Lower lobe of right lung (tissue), 2 donors: ENCODE results near the gene KCNIP3. TPM values are rescaled to one million over a fixed set of nuclear protein-coding genes. Genes with fewer than 3 reads are reported as not detected.
"Not testable (repeated sequence)": the region's sequence is repeated elsewhere in the genome, so short reads cannot be mapped to it uniquely, and the experiment has no call there.

ENCODE experiments used
- ATAC-seq, 2 donors: fragments of 200-7000 bp; cut with Tn5 transposase; one replicate each; pipeline ENCODE4 v1.9.1; 2020 to 2022; ENCODE audit warnings: mild to moderate bottlenecking in 2 of 2, moderate library complexity in 2 of 2
- DNase-seq: peaks from one replicate; pipeline ENCODE4 v3.0.0-alpha.2; 2020
- H3K27ac ChIP-seq: fragments of 200-600 bp; one replicate; pipeline ENCODE4 v1.8.0; 2022
- H3K27me3 ChIP-seq: fragments of 200-600 bp; one replicate; pipeline ENCODE4 v1.8.0; 2022; ENCODE audit warnings: low read depth
- H3K36me3 ChIP-seq: fragments of 200-600 bp; one replicate; pipeline ENCODE4 v1.8.0; 2022; ENCODE audit warnings: mild to moderate bottlenecking
- H3K4me1 ChIP-seq: fragments of 200-600 bp; one replicate; pipeline ENCODE4 v1.8.0; 2022
- H3K4me3 ChIP-seq: fragments of 200-600 bp; one replicate; pipeline ENCODE4 v1.8.0; 2022; ENCODE audit warnings: mild to moderate bottlenecking
- H3K9me3 ChIP-seq: fragments of 200-600 bp; one replicate; pipeline ENCODE4 v1.8.0; 2022
- intact Hi-C: fragments of 100-400 bp; cut with DNase I; formaldehyde crosslinking; loops from one replicate; pipeline ENCODE4 v1.11.0; 2022
- total RNA-seq: library from RNA; stranded (reverse); fragmentation: NEBNext Ultra II Directional; extraction: Animal tissue kit (Norgen Biotek cat#: 25700); gene quantifications from one replicate; pipeline ENCODE4 v1.2.1, GENCODE V29; 2021
- TF ChIP-seq, protein P1 (sequence below): fragments of 200-600 bp; IDR thresholded peaks from one replicate; pipeline ENCODE4 v1.8.0; 2022; ENCODE audit warnings: antibody characterized with exemption, mild to moderate bottlenecking
- donor health status: DM: no; HTN: yes; CAD: no; lungs with severe emphysema.

The KCNIP3 gene
- total RNA-seq, 1 donor from 2014 or later: 2.6 TPM

DNA sequence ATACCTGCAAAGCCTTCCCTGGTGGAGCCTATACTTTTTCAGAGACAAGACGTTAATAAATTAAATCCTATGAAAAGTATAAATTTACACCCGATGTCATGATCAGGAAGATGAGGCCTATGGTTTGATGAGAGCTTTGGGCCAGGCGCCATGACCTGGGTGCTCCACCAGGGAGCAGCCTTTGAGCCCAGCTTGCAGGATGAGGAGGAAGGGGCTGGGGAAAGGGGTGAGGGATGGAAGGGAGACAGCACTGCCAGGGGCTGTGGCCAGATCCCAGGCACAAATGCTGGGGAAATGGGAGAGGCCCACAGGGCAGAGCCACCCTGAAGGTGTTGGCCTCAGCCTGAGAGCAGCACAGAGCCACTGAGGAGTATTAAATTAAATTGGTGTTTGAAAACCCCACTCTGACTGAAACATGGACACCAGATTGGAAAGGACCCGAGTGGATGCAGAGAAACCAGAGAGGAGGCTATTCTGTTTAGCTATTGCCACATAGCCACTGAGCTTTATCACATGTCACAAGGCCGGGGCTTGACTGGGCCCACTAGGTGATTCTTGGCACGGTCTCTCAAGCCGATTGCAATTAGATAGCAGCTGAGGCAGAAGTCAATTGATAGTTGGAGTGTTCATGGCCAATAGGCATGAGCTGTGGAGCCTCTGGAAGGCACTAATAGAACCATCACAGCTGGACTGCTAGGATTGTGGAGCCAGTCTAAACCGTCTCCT is 95.7 kb downstream of the KCNIP3 start:
- Histone ChIP-seq H3K4me3 (no peak overlapping the region), H3K4me1 (no peaks in the 10 kb centered on the region), H3K9me3 (no peaks in the 10 kb centered on the region), H3K27ac (no peak overlapping the region), H3K27me3 (no peaks in the 10 kb centered on the region), H3K36me3 (no peaks in the 10 kb centered on the region)
- DNase-seq: no peak
- no peak for ATAC-seq
- TF ChIP-seq, protein P1, sequence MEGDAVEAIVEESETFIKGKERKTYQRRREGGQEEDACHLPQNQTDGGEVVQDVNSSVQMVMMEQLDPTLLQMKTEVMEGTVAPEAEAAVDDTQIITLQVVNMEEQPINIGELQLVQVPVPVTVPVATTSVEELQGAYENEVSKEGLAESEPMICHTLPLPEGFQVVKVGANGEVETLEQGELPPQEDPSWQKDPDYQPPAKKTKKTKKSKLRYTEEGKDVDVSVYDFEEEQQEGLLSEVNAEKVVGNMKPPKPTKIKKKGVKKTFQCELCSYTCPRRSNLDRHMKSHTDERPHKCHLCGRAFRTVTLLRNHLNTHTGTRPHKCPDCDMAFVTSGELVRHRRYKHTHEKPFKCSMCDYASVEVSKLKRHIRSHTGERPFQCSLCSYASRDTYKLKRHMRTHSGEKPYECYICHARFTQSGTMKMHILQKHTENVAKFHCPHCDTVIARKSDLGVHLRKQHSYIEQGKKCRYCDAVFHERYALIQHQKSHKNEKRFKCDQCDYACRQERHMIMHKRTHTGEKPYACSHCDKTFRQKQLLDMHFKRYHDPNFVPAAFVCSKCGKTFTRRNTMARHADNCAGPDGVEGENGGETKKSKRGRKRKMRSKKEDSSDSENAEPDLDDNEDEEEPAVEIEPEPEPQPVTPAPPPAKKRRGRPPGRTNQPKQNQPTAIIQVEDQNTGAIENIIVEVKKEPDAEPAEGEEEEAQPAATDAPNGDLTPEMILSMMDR: no peak
- intact Hi-C loops: no loop called here

- Histone ChIP-seq H3K27me3 (no peaks in the 10 kb centered on the region), H3K27ac (no peak overlapping the region), H3K4me1 (no peaks in the 10 kb centered on the region), H3K9me3 (no peaks in the 10 kb centered on the region), H3K36me3 (no peaks in the 10 kb centered on the region), H3K4me3 (no peak overlapping the region)
- DNase-seq: peak; percentile 8
- TF ChIP-seq, protein P1: no peak
- intact Hi-C loops: no loop called here
- no peak for ATAC-seq
Observed at GRCh38 chr2:95393901-95394300, 96.8 kb downstream of the KCNIP3 start.

GRCh38 chr2:95399061-95399460 is 101.9 kb downstream of the KCNIP3 start:
- H3K27me3 ChIP-seq: no peaks in the 10 kb centered on the region
- H3K4me3 ChIP-seq: no peak overlapping the region
- no peaks in the 10 kb centered on the region for H3K36me3 ChIP-seq
- ATAC-seq (no peak), DNase-seq (no peak)
- no peaks in the 10 kb centered on the region for H3K9me3 ChIP-seq
- H3K4me1 ChIP-seq: peaks cover 17% of the 10 kb centered on the region
- intact Hi-C loops: no loop called here
- no peak overlapping the region for H3K27ac ChIP-seq
- TF ChIP-seq, protein P1: no peak

GRCh38 chr2:95401480-95401879 is 104.3 kb downstream of the KCNIP3 start:
- ATAC-seq (no peak), DNase-seq (no peak)
- Histone ChIP-seq H3K4me1 (peaks cover 17% of the 10 kb centered on the region), H3K4me3 (peak overlapping the region; percentile 94), H3K27me3 (no peaks in the 10 kb centered on the region), H3K36me3 (no peaks in the 10 kb centered on the region), H3K27ac (no peak overlapping the region), H3K9me3 (no peaks in the 10 kb centered on the region)
- intact Hi-C loops: no loop called here
- TF ChIP-seq, protein P1: no peak

GRCh38 chr2:95402004-95402369 is 104.8 kb downstream of the KCNIP3 start:
- DNase-seq, H3K27me3 ChIP-seq, intact Hi-C loops, H3K36me3 ChIP-seq, H3K9me3 ChIP-seq: not testable (repeated sequence)
- Histone ChIP-seq H3K4me3 (peak overlapping the region; percentile 94), H3K27ac (peak overlapping the region; percentile 94), H3K4me1 (peaks cover 17% of the 10 kb centered on the region)
- ATAC-seq: peak; percentile 66 to 76

DNA sequence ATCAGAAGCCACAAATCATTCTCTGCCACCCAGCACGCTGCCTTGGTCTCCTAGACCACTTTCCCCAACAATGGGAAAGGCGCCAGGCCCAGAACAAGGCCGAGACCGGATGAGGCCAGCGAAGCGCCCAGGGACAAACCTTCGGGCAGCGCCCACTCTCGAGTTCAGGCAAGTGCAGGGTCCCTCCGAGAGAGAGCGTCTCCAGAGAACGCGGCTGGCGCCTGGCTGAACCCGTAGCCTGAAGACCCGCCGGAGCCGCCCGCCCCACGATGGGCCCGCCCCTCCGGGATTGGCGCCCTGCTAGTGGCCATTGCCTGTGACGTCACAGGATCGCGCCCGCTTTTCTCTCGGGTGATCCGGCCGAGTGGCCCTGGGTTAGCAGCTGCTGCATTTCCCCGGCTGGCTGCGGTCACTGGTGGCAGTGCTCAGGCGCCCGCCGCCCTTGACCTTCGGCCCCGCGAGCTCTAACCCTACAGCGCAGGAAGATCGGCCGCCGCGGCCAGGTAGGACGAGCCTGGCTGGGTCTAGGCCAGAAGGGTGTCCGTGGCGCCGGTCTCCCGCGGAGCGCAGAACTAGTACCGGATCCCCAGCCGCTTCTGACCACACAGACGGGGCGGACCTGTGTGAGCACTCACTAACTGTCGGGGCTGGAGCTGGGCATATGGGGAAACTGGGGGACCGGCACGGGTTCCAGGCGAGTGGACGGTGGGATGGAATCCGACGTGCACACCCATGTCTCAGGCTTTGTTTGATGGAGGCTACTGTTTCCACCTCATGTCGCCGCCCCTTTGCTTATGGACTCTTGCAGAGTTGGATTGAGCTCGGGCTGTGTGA is 105.4 kb downstream of the KCNIP3 start, which contains the start of gene FAHD2A:
Gene FAHD2A (plus strand): TSS at position 339 of the 834 bp plus-strand sequence. CDS start 2,851 bp downstream, outside the sequence.
- Histone ChIP-seq H3K4me3 (peak within 1 kb of the TSS; percentile 94), H3K4me1 (peaks cover 17% of the 10 kb centered on the region), H3K36me3 (peaks cover 7% of the 10 kb centered on the region), H3K9me3 (no peaks in the 10 kb centered on the region), H3K27me3 (no peaks in the 10 kb centered on the region), H3K27ac (peak within 1 kb of the TSS; percentile 94)
- ATAC-seq (peak; percentile 98 to 99), DNase-seq (peak; percentile 99)
- TF ChIP-seq, protein P1: no peak
- intact Hi-C loops: no loop called here
